Heart right ventricle (tissue), 16 donors: ENCODE data around the gene C12orf54. TPM values are rescaled to one million over a fixed set of nuclear protein-coding genes. Genes with fewer than 3 reads are reported as not detected.
A peak's percentile ranks its signal among the peaks of the same experiment; 100 is the strongest.

Source experiments
- ATAC-seq, 8 donors: fragments of 200-7000 bp; cut with Tn5 transposase; one replicate each; pipeline ENCODE4 v1.9.1; 2020; ENCODE audit warnings: mild to moderate bottlenecking in 8 of 8, moderate library complexity in 8 of 8, moderate number of reproducible peaks in 1 of 8
- DNase-seq, 2 donors: peaks; one replicate each; pipeline ENCODE4 v3.0.0-alpha.2; 2020
- H3K27ac ChIP-seq, 10 donors: fragments of 200-600 bp; sonication (generic) in 2 of 10; one replicate each; pipeline versions ENCODE4 v1.5.0 to v1.8.0; 2020 to 2022; ENCODE audit warnings: mild to moderate bottlenecking in 3 of 10
- H3K27me3 ChIP-seq, 7 donors: fragments of 200-600 bp; one replicate each; pipeline ENCODE4 v1.8.0; 2021 to 2022; ENCODE audit warnings: mild to moderate bottlenecking in 2 of 7
- H3K36me3 ChIP-seq, 9 donors: fragments of 200-600 bp; sonication (generic) in 1 of 9; one replicate each; pipeline versions ENCODE4 v1.5.0 to v1.8.0; 2020 to 2022; ENCODE audit warnings: mild to moderate bottlenecking in 2 of 9
- H3K4me1 ChIP-seq, 9 donors: fragments of 200-600 bp; sonication (generic) in 1 of 9; one replicate each; pipeline versions ENCODE4 v1.5.0 to v1.8.0; 2020 to 2022; ENCODE audit warnings: mild to moderate bottlenecking in 4 of 9
- H3K4me3 ChIP-seq, 10 donors: fragments of 200-600 bp; sonication (generic) in 2 of 10; one replicate each; pipeline versions ENCODE4 v1.5.0 to v1.8.0; 2020 to 2022; ENCODE audit warnings: mild to moderate bottlenecking in 7 of 10, moderate library complexity in 2 of 10
- H3K9me3 ChIP-seq, 11 donors: fragments of 200-600 bp in 10 of 11; sonication (generic) in 2 of 11; one replicate each; pipeline versions ENCODE4 v1.5.0 to v1.8.0; 2013 to 2022; ENCODE audit warnings: mild to moderate bottlenecking in 2 of 11, control low read depth in 1 of 11, moderate library complexity in 1 of 11
- CTCF ChIP-seq, 9 donors: fragments of 200-600 bp; sonication (generic) in 2 of 9; IDR thresholded peaks; one replicate each; pipeline versions ENCODE4 v1.5.0 to v1.8.0; 2021 to 2022; ENCODE audit warnings: antibody characterized with exemption in 9 of 9, mild to moderate bottlenecking in 5 of 9, moderate library complexity in 1 of 9
- WGBS, 2 donors: extraction: QIAGEN DNeasy Blood & Tissue Kit; methylation state at CpG; one replicate each; pipeline ENCODE4 v1.1.7; 2013; ENCODE audit warnings: inconsistent platforms in 1 of 2; 5-methylcytosine and 5-hydroxymethylcytosine counted together
- intact Hi-C, 10 donors: fragments of 100-400 bp; cut with DNase I; formaldehyde crosslinking; loops; one replicate each; pipeline versions ENCODE4 v1.11.1 to v1.14.2; 2022
- polyA plus RNA-seq, 2 donors: library from polyadenylated mRNA; stranded (reverse); fragments of 200-250 nt; gene quantifications; one replicate each; pipeline ENCODE4 v1.2.3, GENCODE V29; 2013
- total RNA-seq, 10 donors: library from RNA; stranded (reverse); fragmentation: NEBNext Ultra II Directional in 3 of 10; extraction: Animal tissue kit (Norgen Biotek cat#: 25700) in 3 of 10; gene quantifications; one replicate each; pipeline versions ENCODE4 v1.2.1 to v1.2.4, GENCODE V29; 2021 to 2023
- donor health status: Arrhythmogenic right ventricular cardiomyopathy.
- donor health status: ischemic (EF 13 %, LVEDD 7.1; RV severe dilation, severe dysfunction).
- donor health status: healthy with polysubstance abuse.
- donor health status: DM: no; HTN: yes; CAD: no.
- donor health status: DM: no; HTN: no; CAD: no.
- donor health status: ischemic (EF 25% LVEDD 6.9; RV normal size, moderate dysfunction).
- donor health status: ischemic (EF 25% LVEDD 5.7; RV mildly dilated, moderate dysfunction).
- donor health status: healthy.
- donor health status: DM: yes; HTN: yes; CAD: no.
- donor health status: Ischemic cardiomyopathy.
- donor health status: ischemic (EF 35%, LVEDD 5.7; RV mildly dilated, moderate dysfunction).
- donor health status: nonischemic (EF 11% LVEDD 7.7; RV severe dilation, severe dysfunction).
- donor health status: DM: yes; HTN: yes; CAD: no.
- donor health status: PGD.
- donor health status: ischemic (EF 29% LVEDD 5.4; RV normal size, mild dysfunction).
- donor health status: nonischemic (EF 23%, LVEDD 6.1; RV moderate dilation, normal function).

C12orf54 gene
- total and polyA plus RNA-seq, 12 donors: not detected

DNA sequence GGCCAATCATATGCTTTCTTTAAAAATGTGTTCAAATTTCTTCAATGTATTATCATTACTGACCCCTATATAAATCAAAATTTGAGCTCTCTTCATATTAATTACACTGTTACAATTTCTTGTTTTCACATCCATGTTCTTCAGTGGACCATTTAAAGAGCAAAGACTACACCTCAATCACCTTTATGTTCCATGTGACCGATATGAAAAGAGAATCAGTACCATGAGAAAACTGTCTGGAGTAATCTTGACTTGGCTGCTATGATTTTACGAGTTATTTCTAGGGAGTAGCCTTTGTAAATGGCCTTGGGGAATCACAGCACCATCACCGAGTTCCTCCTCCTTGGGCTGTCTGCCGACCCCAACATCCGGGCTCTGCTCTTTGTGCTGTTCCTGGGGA, 43.0 kb downstream of the C12orf54 start, which contains the start of gene OR8S1:
TSS of gene OR8S1 (plus strand) at position 301 of the 400 bp plus-strand sequence. CDS start at position 301, 0 bp downstream.
- Histone ChIP-seq H3K36me3 (no peaks in the 10 kb centered on the region), H3K4me3 (no peak within 1 kb of the TSS), H3K27me3 (no peaks in the 10 kb centered on the region), H3K4me1 (no peaks in the 10 kb centered on the region), H3K9me3 (no peaks in the 10 kb centered on the region), H3K27ac (no peak within 1 kb of the TSS)
- intact Hi-C loops: no loop called here
- WGBS, 2 donors: 78 to 89% methylated on average over 5 of the region's 5 CpGs
- no peak for TF ChIP-seq CTCF (IDR thresholded peaks at IDR 0.05)
- ATAC-seq (no peak), DNase-seq (no peak)

DNA sequence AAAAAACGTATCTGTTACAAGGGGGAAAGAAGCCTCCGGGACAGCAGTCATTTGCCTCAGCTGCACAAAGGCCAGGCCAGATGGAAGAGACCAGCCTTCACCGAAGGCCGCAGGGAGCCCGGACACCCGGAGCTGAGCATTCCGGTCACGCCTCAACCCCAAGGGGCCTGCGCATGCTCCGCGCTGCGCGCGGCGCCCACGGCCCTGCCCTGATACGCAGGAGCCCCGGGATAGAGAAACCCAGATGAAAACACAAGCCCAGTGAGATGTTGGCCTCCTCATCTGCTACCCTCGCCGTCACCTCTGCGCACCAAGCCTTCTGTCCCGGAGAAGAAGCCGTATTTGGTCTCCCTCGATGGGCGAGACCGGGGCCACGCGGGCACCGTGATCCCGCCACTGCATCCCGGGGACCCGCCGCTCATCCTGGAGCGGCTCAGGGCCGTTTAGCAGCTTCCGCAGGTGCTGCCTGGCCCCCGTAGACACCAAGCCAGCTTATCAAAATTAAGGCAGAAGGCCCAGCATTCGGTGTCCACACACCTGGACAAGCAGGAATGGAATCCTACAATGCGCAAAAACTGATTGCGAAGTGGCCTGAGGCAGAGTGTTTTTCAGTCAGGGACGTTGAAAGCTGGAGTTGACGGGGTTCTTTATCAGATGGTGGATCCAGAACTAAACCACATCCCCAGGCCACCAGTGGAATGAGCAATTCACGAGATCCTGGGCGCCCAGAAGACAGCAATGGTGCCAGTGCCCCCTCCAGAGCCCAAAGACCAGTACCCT, 45.8 kb downstream of the C12orf54 start:
- TF ChIP-seq CTCF (IDR thresholded peaks at IDR 0.05): no peak
- Histone ChIP-seq H3K36me3 (no peaks in the 10 kb centered on the region), H3K9me3 (no peaks in the 10 kb centered on the region), H3K27ac (no peak overlapping the region), H3K4me1 (no peaks in the 10 kb centered on the region), H3K27me3 (no peaks in the 10 kb centered on the region), H3K4me3 (no peak overlapping the region)
- WGBS, 2 donors: 90 to 93% methylated on average over 44 of the region's 44 CpGs
- ATAC-seq: peak in 1 of 8 donors; percentile 22
- intact Hi-C loops: no loop called here
- DNase-seq: no peak

- H3K4me1 ChIP-seq: no peaks in the 10 kb centered on the region
- no peak overlapping the region for H3K27ac ChIP-seq
- DNase-seq (no peak), ATAC-seq (no peak)
- no peak for TF ChIP-seq CTCF (IDR thresholded peaks at IDR 0.05)
- H3K9me3 ChIP-seq: peaks cover 0 to 16% (median 3%) of the 10 kb centered on the region in 11 donors
- intact Hi-C loops: loop anchor here in 1 of 10 donors (10.0 kb wide), 1 partner anchor 82 kb away; no protein-coding TSS in a partner anchor
- H3K36me3 ChIP-seq: no peaks in the 10 kb centered on the region
- H3K4me3 ChIP-seq: no peak overlapping the region
- no peaks in the 10 kb centered on the region for H3K27me3 ChIP-seq
These were observed 50.3 kb downstream of the C12orf54 start for GRCh38 chr12:48532601-48533000.

GRCh38 chr12:48536602-48537001, 54.3 kb downstream of the C12orf54 start:
- Histone ChIP-seq H3K36me3 (no peaks in the 10 kb centered on the region), H3K4me1 (no peaks in the 10 kb centered on the region)

More at GRCh38 chr12:48536602-48537001, 54.3 kb downstream of the C12orf54 start:
- TF ChIP-seq CTCF (IDR thresholded peaks at IDR 0.05): no peak
- no peak for DNase-seq
- no peak overlapping the region for H3K27ac ChIP-seq
- WGBS, 2 donors: 84 to 89% methylated on average over 1 of the region's 1 CpG
- no peak overlapping the region for H3K4me3 ChIP-seq
- H3K9me3 ChIP-seq: peaks cover 0 to 16% (median 3%) of the 10 kb centered on the region in 11 donors
- peaks cover 0 to 4% (median 0%) of the 10 kb centered on the region in 7 donors for H3K27me3 ChIP-seq
- ATAC-seq: no peak
- intact Hi-C loops: loop anchor here in 1 of 10 donors (10.0 kb wide), 1 partner anchor 78 kb away; no protein-coding TSS in a partner anchor
